T-helper 1 cell treated with Interleukin-12 subunit alpha and Interleukin-12 subunit beta and Interleukin-4 antibody, amounts not matched to agents 30 ng/mL and 1 ng/mL, for 36 hours (primary cell): ENCODE measurements around the gene KLHDC10. TPM values are rescaled to one million over a fixed set of nuclear protein-coding genes. Genes with fewer than 3 reads are reported as not detected.
"Not testable (repeated sequence)": the region's sequence is repeated elsewhere in the genome, so short reads cannot be mapped to it uniquely, and the experiment has no call there.

Experiments used
- intact Hi-C: fragments of 100-400 bp; cut with micrococcal nuclease; formaldehyde crosslinking; loops from one replicate; pipeline ENCODE4 v1.15.1; 2024
- total RNA-seq: library from RNA; stranded (reverse); gene quantifications from 2 replicates; pipeline ENCODE4 v1.2.3, GENCODE V29; 2022

KLHDC10 gene
- total RNA-seq, 1 donor from 2014 or later = 20.4 TPM

- intact Hi-C loops = no loop called here
Measured at GRCh38 chr7:130139193-130139960, 69.0 kb downstream of the KLHDC10 start.

- intact Hi-C loops = no loop called here
Measured at GRCh38 chr7:130140551-130141160, 70.3 kb downstream of the KLHDC10 start.

GRCh38 chr7:130141161-130141883, 71.0 kb downstream of the KLHDC10 start:
- intact Hi-C loops = no loop called here

- intact Hi-C loops = no loop called here
Measured at GRCh38 chr7:130141884-130142653, 71.7 kb downstream of the KLHDC10 start.

- intact Hi-C loops = no loop called here
Measured at GRCh38 chr7:130142654-130143333, 72.5 kb downstream of the KLHDC10 start.

- intact Hi-C loops = no loop called here
Measured at GRCh38 chr7:130143334-130143732, 73.0 kb downstream of the KLHDC10 start.

GRCh38 chr7:130143986-130144311, 73.6 kb downstream of the KLHDC10 start:
- intact Hi-C loops = no loop called here

GRCh38 chr7:130144312-130145171, 74.2 kb downstream of the KLHDC10 start:
- intact Hi-C loops = no loop called here

GRCh38 chr7:130145424-130146100, 75.2 kb downstream of the KLHDC10 start:
- intact Hi-C loops = no loop called here

- intact Hi-C loops = not testable (repeated sequence)
Measured at GRCh38 chr7:130146142-130146541, 75.8 kb downstream of the KLHDC10 start.

- intact Hi-C loops = no loop called here
Measured at GRCh38 chr7:130146693-130147405, 76.5 kb downstream of the KLHDC10 start.

- intact Hi-C loops = no loop called here
Measured at GRCh38 chr7:130147710-130148325, 77.5 kb downstream of the KLHDC10 start.

- intact Hi-C loops = no loop called here
Measured at GRCh38 chr7:130148561-130148960, 78.2 kb downstream of the KLHDC10 start.

GRCh38 chr7:130149281-130150139, 79.2 kb downstream of the KLHDC10 start:
- intact Hi-C loops = loop anchor here (5.0 kb wide), 1 partner anchor 77 kb away; the partner anchor contains the start of gene KLHDC10

- intact Hi-C loops = loop anchor here (5.0 kb wide), 1 partner anchor 78 kb away; the partner anchor contains the start of gene KLHDC10
Measured at GRCh38 chr7:130150587-130150986, 80.3 kb downstream of the KLHDC10 start.

- intact Hi-C loops = loop anchor here (5.0 kb wide), 1 partner anchor 80 kb away; the partner anchor contains the start of gene KLHDC10
Measured at GRCh38 chr7:130151591-130152492, 81.5 kb downstream of the KLHDC10 start.
